Measurements from ENCODE around the gene SP140. TPM values are rescaled to one million over a fixed set of nuclear protein-coding genes. Genes with fewer than 3 reads are reported as not detected.

SP140 gene
- total and polyA plus RNA-seq, 2 of the 8 experiments (the other 6 are each of a cell fraction or from before 2014, with no cell fraction given) = 0.23 to 1.3 TPM

DNA sequence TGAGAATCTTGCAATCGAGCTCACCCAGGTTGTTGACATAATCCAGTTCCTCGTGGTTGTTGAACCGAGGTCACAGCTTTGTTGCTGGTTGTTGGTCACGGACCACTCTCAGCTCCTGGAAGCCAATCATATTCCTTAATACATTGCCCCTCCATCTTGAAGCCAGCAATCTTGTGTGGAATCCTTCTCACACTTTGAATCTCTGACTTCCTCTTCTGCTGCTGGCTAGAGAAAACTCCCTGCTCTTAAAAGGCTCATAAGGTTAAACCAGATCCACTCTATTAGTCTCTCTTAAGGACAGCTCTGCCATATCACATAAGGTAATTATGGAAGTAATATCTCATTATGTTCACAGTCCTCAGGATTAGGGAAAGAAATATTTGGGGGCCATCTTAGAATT lies 41.1 kb downstream of the SP140 start:
- H3K4me2 ChIP-seq (ENCODE audit: insufficient read depth in 1 of 2, low read depth in 2 of 2, low read length in 2 of 2) = no peak overlapping the region
- H3K79me2 ChIP-seq (ENCODE audit: control insufficient read depth in 1 of 2, insufficient read depth in 2 of 2, low read length in 2 of 2) = no peaks in the 10 kb centered on the region
- H3K79me1 ChIP-seq (ENCODE audit: low read depth, low read length) = no peaks in the 10 kb centered on the region
- no peak for DNase-seq (ENCODE audit: low read depth in 1 of 2, low spot score in 2 of 2)
- H2BK15ac ChIP-seq (ENCODE audit: low read length) = no peak overlapping the region
- no peaks in the 10 kb centered on the region for H3K36me3 ChIP-seq (ENCODE audit: control insufficient read depth in 2 of 4, insufficient read depth in 4 of 4, low read length in 3 of 4)
- H3K56ac ChIP-seq (replicated peaks; ENCODE audit: insufficient read length, low read depth, low read length) = no peak overlapping the region
- H4K5ac ChIP-seq (ENCODE audit: insufficient read length, low read depth, low read length) = no peak overlapping the region
- no peak overlapping the region for H2AFZ ChIP-seq (ENCODE audit: low read length)
- no peak overlapping the region for H3K27ac ChIP-seq (ENCODE audit: low read depth, low read length)
- H2BK120ac ChIP-seq (replicated peaks; ENCODE audit: low read depth, low read length) = no peak overlapping the region
- no peak overlapping the region for H3K23ac ChIP-seq (ENCODE audit: insufficient read length)
- no peak overlapping the region for H2BK20ac ChIP-seq (ENCODE audit: low read length)
- H3K27me3 ChIP-seq (replicated peaks in 1 of 4; ENCODE audit: control insufficient read depth in 3 of 4, extremely low read depth in 1 of 4, insufficient read depth in 3 of 4, low read length in 3 of 4) = no peaks in the 10 kb centered on the region
- no peak overlapping the region for H4K8ac ChIP-seq (ENCODE audit: extremely low read depth, insufficient read depth, low read length)
- FAIRE-seq = no peak
- H2AK5ac ChIP-seq (ENCODE audit: low read depth, low read length) = no peak overlapping the region
- H3K18ac ChIP-seq (ENCODE audit: extremely low read depth, low read length) = no peak overlapping the region
- no peaks in the 10 kb centered on the region for H3K9me3 ChIP-seq (ENCODE audit: insufficient read depth in 2 of 2, low read depth in 1 of 2, low read length in 1 of 2)
- no peak overlapping the region for H3K4me3 ChIP-seq (ENCODE audit: extremely low read depth in 1 of 4, insufficient read depth in 2 of 4, low read depth in 3 of 4, low read length in 4 of 4)
- H3K4ac ChIP-seq (replicated peaks; ENCODE audit: insufficient read length, low read depth, low read length) = no peak overlapping the region
- no peak overlapping the region for H3K9ac ChIP-seq (replicated peaks in 1 of 4; ENCODE audit: extremely low read depth in 1 of 4, low read depth in 3 of 4, low read length in 3 of 4)
- WGBS, 2 experiments (ENCODE audit: extremely low coverage in 1 of 2, insufficient coverage in 1 of 2, insufficient read length in 1 of 2, insufficient replicate concordance in 2 of 2, low coverage in 1 of 2, low lambda C conversion rate in 2 of 2, missing lambda C conversion rate in 1 of 2) = 97% methylated on average over 4 of the region's 4 CpGs; no CpG with 5 or more reads in 1 of the 2 experiments
- ChIA-PET POLR2A (ENCODE audit: partially characterized antibody) (no interaction called here), CTCF (ENCODE audit: partially characterized antibody) (interaction anchor here (0.6 kb wide), 1 partner anchor 536 kb away, joined by 5 read pairs; no protein-coding TSS in a partner anchor)
- H2BK5ac ChIP-seq (ENCODE audit: low read depth, low read length) = no peak overlapping the region
- H3K14ac ChIP-seq (ENCODE audit: insufficient read length) = no peak overlapping the region
- no peak overlapping the region for H2BK12ac ChIP-seq (ENCODE audit: low read depth, low read length)
- no peaks in the 10 kb centered on the region for H3K23me2 ChIP-seq (ENCODE audit: low read depth, low read length)
- H4K91ac ChIP-seq (replicated peaks; ENCODE audit: insufficient read length, low read length) = no peak overlapping the region
- H4K20me1 ChIP-seq (replicated peaks in 1 of 2; ENCODE audit: control insufficient read depth in 1 of 2, insufficient read depth in 2 of 2, low read length in 2 of 2) = no peaks in the 10 kb centered on the region
- peaks cover 0 to 3% (median under 1%) of the 10 kb centered on the region in 4 experiments; a peak in 2 of 7 replicates for H3K4me1 ChIP-seq (replicated peaks in 1 of 4; ENCODE audit: control insufficient read depth in 3 of 4, insufficient read depth in 4 of 4, low read length in 3 of 4)
- TF ChIP-seq BRCA1 (IDR thresholded peaks at IDR 0.05; ENCODE audit: low read depth, low read length) (no peak), HDAC6 (IDR thresholded peaks at IDR 0.05; ENCODE audit: low read depth, low read length) (no peak), GABPA (IDR thresholded peaks at IDR 0.05; ENCODE audit: borderline replicate concordance, insufficient read depth, low read length) (no peak), YY1 (IDR thresholded peaks at IDR 0.05; ENCODE audit: low read depth, low read length) (no peak), POLR2AphosphoS5 (IDR thresholded peaks at IDR 0.05; ENCODE audit: low read depth, low read length) (no peak), ASH2L (IDR thresholded peaks at IDR 0.05; ENCODE audit: low read length) (no peak), CBX5 (IDR thresholded peaks at IDR 0.05; ENCODE audit: low read depth, low read length) (no peak), EZH2 (IDR thresholded peaks at IDR 0.05; ENCODE audit: low read depth, low read length, severe bottlenecking) (no peak), BACH1 (IDR thresholded peaks at IDR 0.05; ENCODE audit: low read length) (no peak), BCL11A (IDR thresholded peaks at IDR 0.05; ENCODE audit: low read depth in 2 of 2, low read length in 2 of 2) (no peak), RFX5 (IDR thresholded peaks at IDR 0.05; ENCODE audit: borderline replicate concordance, low read depth, low read length) (no peak)
- TF ChIP-seq, protein P1, sequence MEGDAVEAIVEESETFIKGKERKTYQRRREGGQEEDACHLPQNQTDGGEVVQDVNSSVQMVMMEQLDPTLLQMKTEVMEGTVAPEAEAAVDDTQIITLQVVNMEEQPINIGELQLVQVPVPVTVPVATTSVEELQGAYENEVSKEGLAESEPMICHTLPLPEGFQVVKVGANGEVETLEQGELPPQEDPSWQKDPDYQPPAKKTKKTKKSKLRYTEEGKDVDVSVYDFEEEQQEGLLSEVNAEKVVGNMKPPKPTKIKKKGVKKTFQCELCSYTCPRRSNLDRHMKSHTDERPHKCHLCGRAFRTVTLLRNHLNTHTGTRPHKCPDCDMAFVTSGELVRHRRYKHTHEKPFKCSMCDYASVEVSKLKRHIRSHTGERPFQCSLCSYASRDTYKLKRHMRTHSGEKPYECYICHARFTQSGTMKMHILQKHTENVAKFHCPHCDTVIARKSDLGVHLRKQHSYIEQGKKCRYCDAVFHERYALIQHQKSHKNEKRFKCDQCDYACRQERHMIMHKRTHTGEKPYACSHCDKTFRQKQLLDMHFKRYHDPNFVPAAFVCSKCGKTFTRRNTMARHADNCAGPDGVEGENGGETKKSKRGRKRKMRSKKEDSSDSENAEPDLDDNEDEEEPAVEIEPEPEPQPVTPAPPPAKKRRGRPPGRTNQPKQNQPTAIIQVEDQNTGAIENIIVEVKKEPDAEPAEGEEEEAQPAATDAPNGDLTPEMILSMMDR (IDR thresholded peaks at IDR 0.05; ENCODE audit: control extremely low read depth in 1 of 3, insufficient read depth in 1 of 3, low read depth in 1 of 3, low read length in 3 of 3) = no peak
